B cell (primary cell): ENCODE results near the gene ANTKMT. TPM values are rescaled to one million over a fixed set of nuclear protein-coding genes. Genes with fewer than 3 reads are reported as not detected.

Experiments
- ATAC-seq: fragments of 200-7000 bp; cut with Tn5 transposase; one replicate; pipeline ENCODE4 v1.10.0; 2021; ENCODE audit warnings: low read depth, mild to moderate bottlenecking, moderate number of reproducible peaks, moderate library complexity
- CTCF ChIA-PET: fragments of 350-600 bp; sonication (Branson Sonifier 250); formaldehyde crosslinking; loops from one replicate; lab custom pipeline; 2021; ENCODE audit warnings: antibody characterized with exemption, inconsistent platforms; lab: Charles Lee
- POLR2A ChIA-PET: fragments of 350-600 bp; sonication (Branson Sonifier 250); formaldehyde crosslinking; loops from one replicate; lab custom pipeline; 2021; ENCODE audit warnings: antibody characterized with exemption; lab: Charles Lee
- DNase-seq: peaks from one replicate; pipeline ENCODE4 v3.0.0; 2013
- H2AFZ ChIP-seq: 2 replicates; pipeline ENCODE4 v1.6.1; 2012; ENCODE audit warnings: mild to moderate bottlenecking, low read depth, low read length; ENCODE audit not compliant: insufficient read depth, poor library complexity, severe bottlenecking
- H3K27ac ChIP-seq, 2 donors: 1 replicate in 1 of 2; 2 replicates in 1 of 2; pipeline ENCODE4 v1.5.1; 2012 to 2013; ENCODE audit warnings: low read length in 2 of 2, mild to moderate bottlenecking in 2 of 2, moderate library complexity in 1 of 2
- H3K27me3 ChIP-seq, 4 experiments: fragments of 200-600 bp in 1 of 4; sonication (generic) in 1 of 4; replicated peaks in 1 of 4; 1 replicate in 2 of 4; 2 replicates in 2 of 4; pipeline versions ENCODE4 v1.6.1 to v1.7.0; 2013 to 2016; ENCODE audit warnings: low read length in 3 of 4, mild to moderate bottlenecking in 2 of 4, mixed read lengths in 1 of 4, moderate library complexity in 1 of 4; ENCODE audit not compliant: insufficient read depth in 4 of 4, control insufficient read depth in 3 of 4; ENCODE audit errors: control extremely low read depth in 1 of 4
- H3K36me3 ChIP-seq, 2 experiments: replicated peaks in 1 of 2; 1 replicate in 1 of 2; 2 replicates in 1 of 2; pipeline versions ENCODE4 v1.6.1 to v1.7.1; 2013; ENCODE audit warnings: low read length in 1 of 2; ENCODE audit not compliant: insufficient read depth in 2 of 2, control insufficient read depth in 1 of 2; ENCODE audit errors: control extremely low read depth in 1 of 2, extremely low read depth in 1 of 2
- H3K4me1 ChIP-seq, 2 donors: fragments of 200-600 bp in 1 of 2; sonication (generic) in 1 of 2; 1 replicate in 1 of 2; 2 replicates in 1 of 2; pipeline versions ENCODE4 v1.5.1 to v1.6.1; 2013 to 2017; ENCODE audit warnings: low read length in 2 of 2; ENCODE audit not compliant: control insufficient read depth in 2 of 2, insufficient read depth in 2 of 2
- H3K4me2 ChIP-seq: replicated peaks from 2 replicates; pipeline ENCODE3; 2012; ENCODE audit warnings: mild to moderate bottlenecking, low read depth, low read length; ENCODE audit not compliant: poor library complexity, severe bottlenecking
- H3K4me3 ChIP-seq, 5 experiments: fragments of 200-600 bp in 1 of 5; sonication (generic) in 1 of 5; 1 replicate in 3 of 5; 2 replicates in 2 of 5; pipeline versions ENCODE4 v1.5.1 to v1.7.0; 2011 to 2016; ENCODE audit warnings: low read length in 4 of 5, mild to moderate bottlenecking in 4 of 5, low read depth in 2 of 5, control low read depth in 1 of 5, moderate library complexity in 1 of 5; ENCODE audit not compliant: insufficient read depth in 1 of 5; ENCODE audit errors: control extremely low read depth in 1 of 5, extremely low read depth in 1 of 5
- H3K79me2 ChIP-seq: fragments of 200-600 bp; sonication (generic); one replicate; pipeline ENCODE4 v1.6.0; 2016; ENCODE audit warnings: low read length; ENCODE audit not compliant: control insufficient read depth, insufficient read depth
- H3K9ac ChIP-seq: fragments of 200-600 bp; sonication (generic); 2 replicates; pipeline ENCODE4 v1.6.1; 2017; ENCODE audit warnings: mild to moderate bottlenecking, low read length, moderate library complexity
- H3K9me3 ChIP-seq, 3 donors: one replicate each; pipeline versions ENCODE4 v1.6.1 to v1.7.1; 2013; ENCODE audit warnings: low read length in 2 of 3; ENCODE audit not compliant: control insufficient read depth in 2 of 3, insufficient read depth in 1 of 3; ENCODE audit errors: control extremely low read depth in 1 of 3
- H4K20me1 ChIP-seq: 2 replicates; pipeline ENCODE4 v1.6.0; 2012; ENCODE audit warnings: mild to moderate bottlenecking, low read length; ENCODE audit not compliant: insufficient read depth, control insufficient read depth, poor library complexity, severe bottlenecking
- H3K27ac Mint-ChIP-seq: one replicate; pipeline ENCODE4 v1.8.0; 2021; ENCODE audit warnings: mixed read lengths
- H3K27me3 Mint-ChIP-seq: one replicate; pipeline ENCODE4 v1.8.0; 2021; ENCODE audit warnings: mixed read lengths
- H3K4me1 Mint-ChIP-seq: one replicate; pipeline ENCODE4 v1.8.0; 2021; ENCODE audit warnings: mixed read lengths
- H3K4me3 Mint-ChIP-seq: one replicate; pipeline ENCODE4 v1.8.0; 2021; ENCODE audit warnings: mixed read lengths
- H3K9me3 Mint-ChIP-seq: one replicate; pipeline ENCODE4 v1.8.0; 2022; ENCODE audit warnings: mixed read lengths; ENCODE audit not compliant: insufficient read depth
- CTCF ChIP-seq: fragments of 200-600 bp; IDR thresholded peaks from one replicate; pipeline ENCODE4 v1.8.0; 2022; ENCODE audit warnings: antibody characterized with exemption, mild to moderate bottlenecking
- EZH2 ChIP-seq: IDR thresholded peaks from 2 replicates; pipeline ENCODE4 v1.6.1; 2012; ENCODE audit warnings: borderline replicate concordance, low read depth, mild to moderate bottlenecking, moderate library complexity, low read length; ENCODE audit not compliant: insufficient read depth, poor library complexity, severe bottlenecking
- WGBS: methylation state at CpG from one replicate; pipeline ENCODE4 v1.1.5; 2013; ENCODE audit warnings: missing lambda C conversion rate; ENCODE audit not compliant: insufficient coverage; 5-methylcytosine and 5-hydroxymethylcytosine counted together
- intact Hi-C: fragments of 100-400 bp; cut with micrococcal nuclease; formaldehyde crosslinking; loops from one replicate; pipeline ENCODE4 v1.10.0; 2022
- polyA plus RNA-seq: library from polyadenylated mRNA; depleted of rRNA; stranded (reverse); fragments of >200 nt; gene quantifications from 2 replicates; pipeline ENCODE4 v1.2.3, GENCODE V29; 2012
- total RNA-seq, 2 donors: library from RNA; stranded (reverse); fragments of 120-200 nt in 1 of 2; gene quantifications; 1 replicate in 1 of 2; 2 replicates in 1 of 2; pipeline versions ENCODE4 v1.2.3 to v1.2.4, GENCODE V29; 2013 to 2022

The ANTKMT gene
- total and polyA plus RNA-seq, 2 donors (not counting 1 experiment from before 2014, with no cell fraction given) = 41.0 to 54.1 TPM

- peak overlapping the region in 3 of 5 experiments; percentile 73 to 76 (median 74) for H3K4me3 ChIP-seq
- H3K27me3 Mint-ChIP-seq = no peaks in the 10 kb centered on the region
- H4K20me1 ChIP-seq = peaks cover 23% of the 10 kb centered on the region
- no peaks in the 10 kb centered on the region for H3K79me2 ChIP-seq
- no peaks in the 10 kb centered on the region for H3K9me3 Mint-ChIP-seq
- peaks cover 26% of the 10 kb centered on the region for H3K4me1 Mint-ChIP-seq
- no peak for ATAC-seq
- ChIA-PET CTCF (interaction anchor here (1.0 to 3.8 kb wide), 6 partner anchors 8 to 690 kb away, joined by 3 to 26 read pairs (median 6); partner anchors contain the start of gene CIAO3), POLR2A (interaction anchor here (1.0 to 1.9 kb wide), 2 partner anchors 14 to 32 kb away, joined by 4 to 5 read pairs; partner anchors contain the start of gene WDR24)
- H3K27me3 ChIP-seq = no peaks in the 10 kb centered on the region
- peak overlapping the region; percentile 50 for H3K27ac Mint-ChIP-seq
- peak overlapping the region in 1 of 2 donors; percentile 86 for H3K27ac ChIP-seq
- no peak for TF ChIP-seq CTCF
- TF ChIP-seq EZH2 = no peak
- H3K36me3 ChIP-seq = no peaks in the 10 kb centered on the region
- peak overlapping the region; percentile 68 for H3K4me3 Mint-ChIP-seq
- intact Hi-C loops = loop anchor here (5.0 kb wide), 1 partner anchor 40 kb away; the partner anchor contains the start of genes JMJD8 and STUB1
- H3K4me2 ChIP-seq = peak overlapping the region; percentile 98
- H2AFZ ChIP-seq = peak overlapping the region; percentile 77
- WGBS = 73% methylated on average over 44 of the region's 51 CpGs
- H3K9ac ChIP-seq = peak overlapping the region; percentile 77
- no peak for DNase-seq
- peaks cover 0 to 3% (median 0%) of the 10 kb centered on the region in 3 donors for H3K9me3 ChIP-seq
- H3K4me1 ChIP-seq = peaks cover 22 to 39% of the 10 kb centered on the region in 2 donors
Measured at GRCh38 chr16:721765-722540, 1.0 kb downstream of the ANTKMT start.
